A673 (cell line): Measurements from ENCODE around the gene ZNF786. TPM values are rescaled to one million over a fixed set of nuclear protein-coding genes. Genes with fewer than 3 reads are reported as not detected.

Experiments used
- BruUV-seq: library from RNA; stranded (reverse); fragments of 400-500 nt; replicated peaks from 2 replicates; lab custom pipeline; 2021; lab: Mats Ljungman, UMichigan
- CTCF ChIA-PET: fragments of 300-600 bp; sonication (Branson Sonifier 250); formaldehyde crosslinking; loops from one replicate; lab custom pipeline; 2022; ENCODE audit warnings: antibody characterized with exemption; lab: Charles Lee
- POLR2A ChIA-PET: fragments of 300-600 bp; sonication (Branson Sonifier 250); formaldehyde crosslinking; loops from one replicate; lab custom pipeline; 2022; ENCODE audit warnings: antibody characterized with exemption; ENCODE audit not compliant: low non-redundant PET; lab: Charles Lee
- DNase-seq: peaks from one replicate; pipeline ENCODE4 v3.0.0-alpha.2; 2015; ENCODE audit warnings: low spot score
- H3K27ac ChIP-seq: fragments of 200-600 bp; sonication (generic); 2 replicates; pipeline ENCODE4 v1.5.1; 2016; ENCODE audit warnings: mixed run types, low read depth, mild to moderate bottlenecking, mixed read lengths, antibody characterized with exemption, low read length; ENCODE audit not compliant: poor library complexity, severe bottlenecking
- H3K27me3 ChIP-seq: fragments of 200-600 bp; sonication (generic); replicated peaks from 2 replicates; pipeline ENCODE4 v1.6.1; 2017; ENCODE audit warnings: mixed run types, low read depth, mild to moderate bottlenecking, mixed read lengths, antibody characterized with exemption, low read length; ENCODE audit not compliant: insufficient read depth, poor library complexity
- H3K36me3 ChIP-seq: fragments of 200-600 bp; sonication (generic); 2 replicates; pipeline ENCODE4 v1.6.1; 2016; ENCODE audit warnings: mixed run types, mild to moderate bottlenecking, mixed read lengths, antibody characterized with exemption, low read length; ENCODE audit not compliant: insufficient read depth, poor library complexity, severe bottlenecking
- H3K4me1 ChIP-seq: fragments of 200-600 bp; sonication (generic); 2 replicates; pipeline ENCODE4 v1.6.1; 2017; ENCODE audit warnings: mixed run types, mild to moderate bottlenecking, mixed read lengths, antibody characterized with exemption, low read length; ENCODE audit not compliant: insufficient read depth, poor library complexity, severe bottlenecking
- H3K4me3 ChIP-seq: fragments of 200-600 bp; sonication (generic); 2 replicates; pipeline ENCODE4 v1.5.1; 2016; ENCODE audit warnings: low read depth, mixed run types, mild to moderate bottlenecking, mixed read lengths, low read length; ENCODE audit not compliant: poor library complexity, severe bottlenecking
- H3K9me3 ChIP-seq: fragments of 200-600 bp; sonication (generic); 2 replicates; pipeline ENCODE4 v1.6.1; 2016; ENCODE audit warnings: mixed run types, low read depth, mild to moderate bottlenecking, mixed read lengths, antibody characterized with exemption, low read length; ENCODE audit not compliant: poor library complexity, severe bottlenecking
- CTCF ChIP-seq: fragments of 300-800, 200-600 bp; sonication (generic); conservative IDR thresholded peaks from 2 replicates; pipeline ENCODE4 v1.5.1; 2017; ENCODE audit warnings: low read depth, mild to moderate bottlenecking, antibody characterized with exemption, low read length, moderate library complexity, mixed read lengths
- EZH2 ChIP-seq: fragments of 200-600 bp; sonication (generic); IDR thresholded peaks from 2 replicates; pipeline ENCODE4 v1.6.1; 2017; ENCODE audit warnings: borderline replicate concordance, low read depth, mild to moderate bottlenecking, mixed read lengths, antibody characterized with exemption, low read length; ENCODE audit not compliant: poor library complexity, severe bottlenecking
- intact Hi-C: fragments of 100-400 bp; cut with micrococcal nuclease; formaldehyde crosslinking; loops from one replicate; pipeline ENCODE4 v1.10.0; 2022; ENCODE audit not compliant: unreplicated experiment
- total RNA-seq: library from RNA; stranded (reverse); gene quantifications from 2 replicates; pipeline ENCODE4 v1.2.3, GENCODE V29; 2021

ZNF786 gene
- total RNA-seq, 1 experiment from 2014 or later = 9.8 TPM

- TF ChIP-seq CTCF = no peak
- TF ChIP-seq EZH2 = no peak
- H3K36me3 ChIP-seq = peaks cover 10% of the 10 kb centered on the region
- TSS peak; percentile 69 for BruUV-seq
- no peak for DNase-seq
- POLR2A ChIA-PET = no interaction called here
- peak overlapping the region; percentile 93 for H3K27ac ChIP-seq
- H3K4me3 ChIP-seq = peak overlapping the region; percentile 95
- peaks cover 7% of the 10 kb centered on the region for H3K4me1 ChIP-seq
- intact Hi-C loops = no loop called here
- H3K9me3 ChIP-seq = peaks cover 2% of the 10 kb centered on the region
- no peaks in the 10 kb centered on the region for H3K27me3 ChIP-seq
- CTCF ChIA-PET = interaction anchor here (0.9 kb wide), 1 partner anchor 22 kb away, joined by 5 read pairs; the partner anchor contains the start of gene ZNF398
These were observed 34.8 kb upstream of the ZNF786 start for GRCh38 chr7:149125189-149125862.

- TF ChIP-seq EZH2 (no peak), CTCF (no peak)
- ChIA-PET CTCF (no interaction called here), POLR2A (no interaction called here)
- Histone ChIP-seq H3K4me3 (no peak overlapping the region), H3K9me3 (no peaks in the 10 kb centered on the region), H3K4me1 (no peaks in the 10 kb centered on the region), H3K27ac (no peak overlapping the region), H3K27me3 (no peaks in the 10 kb centered on the region), H3K36me3 (no peaks in the 10 kb centered on the region)
- no peak for DNase-seq
- intact Hi-C loops = no loop called here
- no TSS peak for BruUV-seq
These were observed 19.5 kb upstream of the ZNF786 start for GRCh38 chr7:149109969-149110368.

GRCh38 chr7:149104749-149105148, 14.2 kb upstream of the ZNF786 start:
- Histone ChIP-seq H3K9me3 (no peaks in the 10 kb centered on the region), H3K36me3 (no peaks in the 10 kb centered on the region), H3K4me1 (no peaks in the 10 kb centered on the region), H3K27ac (no peak overlapping the region), H3K4me3 (no peak overlapping the region), H3K27me3 (no peaks in the 10 kb centered on the region)
- TF ChIP-seq CTCF = no peak
- TF ChIP-seq EZH2 = no peak
- ChIA-PET POLR2A (no interaction called here), CTCF (no interaction called here)
- intact Hi-C loops = no loop called here
- BruUV-seq = no TSS peak
- DNase-seq = no peak
